Measurements from ENCODE around the gene ARSJ.
"Not testable (repeated sequence)": the region's sequence is repeated elsewhere in the genome, so short reads cannot be mapped to it uniquely, and the experiment has no call there.

The ARSJ gene

DNA sequence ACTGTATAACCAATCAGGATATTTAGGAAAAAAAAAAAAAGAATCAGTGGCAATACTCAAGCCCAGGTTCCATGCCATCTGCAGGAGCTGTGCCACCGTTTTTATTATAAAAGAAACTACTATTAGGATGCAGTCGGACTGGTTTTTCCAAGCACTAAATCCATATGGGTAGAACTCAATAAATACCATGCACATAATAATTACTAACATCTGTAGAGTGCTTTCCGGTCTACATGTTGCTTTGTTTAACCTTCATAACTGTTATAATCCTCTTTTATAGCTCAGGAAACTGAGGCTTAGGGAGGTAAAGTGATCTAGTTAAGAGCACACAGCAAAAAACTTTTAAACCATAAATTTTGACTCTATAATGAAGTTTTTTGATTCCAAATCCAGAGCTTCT lies 24.0 kb downstream of the ARSJ start:
- no peak for DNase-seq

DNA sequence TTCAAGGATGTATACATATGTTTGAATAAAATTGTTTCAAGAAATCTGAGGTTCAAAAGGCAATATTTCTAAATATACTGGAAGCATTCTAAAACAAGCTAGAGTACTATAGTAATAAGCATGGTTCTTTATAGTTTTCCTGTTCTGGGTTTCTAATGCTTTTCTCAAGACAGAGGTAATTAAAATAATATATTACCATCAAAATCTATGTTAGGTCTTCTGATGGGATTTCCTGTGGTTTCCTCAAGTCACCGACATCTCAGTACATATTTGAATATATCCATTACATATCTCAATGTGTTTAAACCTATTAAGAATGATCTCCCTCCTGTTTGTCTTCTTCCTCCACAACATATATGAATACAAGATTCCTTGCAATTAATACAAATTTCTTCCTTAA lies 25.6 kb downstream of the ARSJ start:
- no peak for DNase-seq

DNA sequence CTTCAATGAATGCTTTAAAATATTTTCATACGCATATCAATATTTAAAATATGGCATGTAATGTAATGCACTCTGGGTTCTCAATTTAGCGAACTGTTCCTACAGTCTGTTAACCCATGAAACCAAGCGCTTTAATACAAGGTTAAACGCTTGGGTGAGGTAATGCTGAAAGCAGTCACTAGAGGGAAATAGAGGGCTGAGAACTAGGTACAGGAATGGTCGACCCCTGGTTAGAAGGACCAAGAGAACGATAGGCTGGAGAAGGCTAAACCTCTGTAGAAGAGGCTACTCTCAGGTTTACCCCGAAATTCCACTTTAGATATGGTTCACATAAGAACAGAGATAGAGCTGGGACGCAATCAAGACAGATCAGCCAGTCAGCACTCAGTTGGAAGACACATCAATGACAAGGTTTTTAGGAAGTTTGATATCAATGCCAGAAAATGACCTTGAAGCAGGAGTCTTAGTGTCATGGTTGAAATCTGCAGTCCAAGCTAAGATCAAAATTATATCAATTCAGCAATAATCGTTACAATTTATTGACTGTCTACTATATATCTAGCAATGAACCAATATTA lies 26.9 kb downstream of the ARSJ start:
- no peak for DNase-seq

DNA sequence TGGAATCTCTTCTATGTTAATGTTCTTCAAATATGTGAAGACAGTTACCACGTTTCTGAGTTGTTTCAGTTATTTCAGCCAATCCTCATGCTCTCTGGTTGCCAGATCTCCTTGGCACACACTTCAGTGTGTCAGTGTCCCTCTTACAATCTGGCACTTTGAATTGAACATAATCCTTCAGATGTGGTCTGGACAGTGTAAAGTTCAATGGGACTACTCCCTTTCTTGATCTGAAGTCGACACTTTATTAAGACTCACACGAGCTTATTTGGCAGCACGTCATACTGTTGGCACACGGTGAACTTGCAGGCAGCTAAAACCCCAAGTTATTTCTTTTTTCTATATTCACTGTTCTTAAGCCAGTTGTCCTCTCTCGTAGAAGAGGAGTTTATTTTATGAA lies 28.2 kb downstream of the ARSJ start:
- DNase-seq = no peak

DNA sequence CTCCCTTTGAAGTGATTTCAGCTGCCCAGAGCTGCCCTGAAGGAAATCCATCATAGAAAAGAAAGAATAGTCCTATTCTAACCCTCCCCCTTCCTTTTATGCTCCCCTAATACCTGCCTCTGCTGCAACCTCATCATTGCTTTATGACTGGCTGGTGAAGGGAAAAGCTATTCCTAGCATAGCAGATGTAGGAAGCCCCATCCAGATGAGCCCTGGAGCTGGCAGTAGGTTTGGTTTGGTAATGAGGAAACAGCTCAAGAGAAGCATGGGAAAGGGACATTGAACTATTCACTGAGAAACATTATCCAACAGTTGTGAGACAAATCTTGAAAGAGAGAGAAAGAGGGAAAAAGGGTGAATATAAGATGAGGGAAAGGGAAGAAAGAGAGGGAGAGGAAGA lies 29.2 kb downstream of the ARSJ start:
- DNase-seq = no peak

DNA sequence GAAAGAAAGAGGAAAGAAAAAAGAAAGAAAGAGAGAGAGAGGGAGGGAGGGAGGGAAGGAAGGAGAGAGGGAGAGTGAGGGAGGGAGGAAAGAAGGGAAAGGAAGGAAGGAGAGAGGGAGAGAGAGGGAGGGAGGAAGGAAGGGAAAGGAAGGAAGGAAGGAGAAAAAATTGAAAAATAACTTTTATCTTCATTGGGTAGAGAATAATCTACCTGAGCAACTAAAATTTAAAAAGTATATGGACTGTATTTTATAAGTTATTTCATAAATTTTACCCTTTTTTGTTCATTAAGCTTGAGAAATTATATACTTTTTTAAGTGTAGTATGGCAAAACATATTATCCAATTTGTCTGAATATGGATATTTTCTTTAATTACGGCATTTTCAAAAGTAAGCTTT lies 32.0 kb downstream of the ARSJ start:
- no peak for DNase-seq

DNA sequence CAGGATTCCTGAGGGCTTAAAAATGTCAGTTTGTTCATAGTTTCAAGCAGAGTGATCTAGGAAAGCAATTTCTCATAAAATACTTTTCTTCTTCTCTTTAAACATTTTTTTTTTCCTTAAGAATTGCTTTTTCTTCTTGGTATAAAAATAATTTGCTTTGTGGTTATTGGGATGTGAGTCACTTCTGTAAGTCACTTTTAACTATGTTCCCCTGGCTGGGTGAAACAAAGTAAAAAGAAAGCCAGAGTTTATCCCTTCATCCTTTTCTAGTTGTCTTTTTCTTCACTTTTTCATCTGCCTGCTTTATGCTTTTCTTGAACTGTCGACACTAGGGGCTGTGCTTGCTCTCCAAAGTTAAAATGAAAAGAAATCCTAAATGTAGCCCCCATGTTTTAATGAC lies 33.5 kb downstream of the ARSJ start:
- DNase-seq = no peak

DNA sequence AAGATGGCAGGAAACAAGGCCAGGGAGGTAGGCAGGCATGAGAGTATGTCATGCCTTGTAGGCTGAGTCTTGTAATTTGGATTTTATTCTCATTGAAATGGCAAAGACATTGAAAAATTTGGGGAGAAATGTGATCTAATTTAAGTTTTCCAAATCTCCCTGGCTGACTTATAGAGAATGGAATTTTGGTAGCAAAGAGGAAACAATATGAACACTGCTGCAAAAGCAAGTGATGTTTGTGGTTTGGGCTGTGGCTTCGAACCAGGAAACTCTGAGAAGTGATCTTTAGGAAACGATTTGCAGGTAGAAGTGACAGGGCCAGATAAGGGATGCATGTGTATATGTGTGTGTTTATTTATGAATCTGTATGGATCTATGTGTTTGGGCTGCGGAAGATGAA lies 35.6 kb downstream of the ARSJ start:
- no peak for DNase-seq

DNA sequence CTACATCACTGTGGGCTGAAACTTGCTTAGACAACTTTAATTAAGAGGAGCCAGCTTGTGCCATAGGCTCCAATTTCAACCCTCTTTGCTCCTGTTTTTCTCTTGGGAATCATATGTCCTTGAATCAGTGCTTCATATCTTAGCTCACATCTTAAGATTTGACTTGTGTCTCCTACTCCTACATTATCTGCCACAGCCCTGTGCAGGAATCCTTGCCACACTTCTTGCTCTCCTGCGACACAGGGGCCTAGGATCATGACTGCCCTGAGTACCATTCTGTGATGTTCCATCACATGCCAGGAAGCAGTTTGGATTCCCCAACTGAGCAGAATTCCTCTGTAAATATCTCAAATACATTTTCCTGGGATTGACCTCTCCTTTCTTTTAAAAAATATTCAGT lies 36.4 kb downstream of the ARSJ start:
- DNase-seq = no peak

DNA sequence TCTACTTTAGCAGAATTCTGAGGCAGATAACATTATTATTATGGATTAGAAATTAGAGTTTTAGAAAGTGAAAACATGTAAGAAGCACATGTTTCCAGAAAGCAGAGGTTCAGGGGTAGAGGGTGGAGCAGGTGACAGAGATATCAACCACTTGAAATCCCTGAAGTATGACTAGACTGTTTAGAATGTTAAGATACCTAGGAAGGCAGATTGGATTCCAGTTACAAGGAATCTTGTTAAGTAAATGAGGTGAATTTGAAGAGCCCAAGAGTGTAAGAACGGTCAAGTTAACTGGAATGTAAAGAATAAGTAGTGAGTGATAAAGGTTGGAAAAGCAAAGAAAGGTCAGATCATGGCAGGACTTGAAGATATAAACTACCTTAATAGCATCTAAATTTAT lies 37.6 kb downstream of the ARSJ start:
- DNase-seq = no peak

DNA sequence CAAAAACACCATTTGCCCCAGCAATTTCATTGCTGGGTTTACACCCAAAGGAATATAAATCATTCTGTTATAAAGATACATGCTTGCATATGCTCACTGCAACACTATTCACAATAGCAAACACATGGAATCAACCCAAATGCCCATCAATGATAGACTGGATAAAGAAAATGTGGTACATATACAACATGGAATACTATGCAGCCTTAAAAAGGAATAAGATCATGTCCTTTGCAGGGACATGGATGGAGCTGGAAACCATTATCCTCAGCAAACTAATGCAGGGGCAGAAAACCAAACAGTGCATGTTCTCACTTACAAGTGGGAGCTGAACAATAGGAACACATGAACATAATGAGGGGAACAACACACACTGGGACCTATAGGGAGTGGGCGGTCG lies 39.3 kb downstream of the ARSJ start:
- DNase-seq = not testable (repeated sequence)

DNA sequence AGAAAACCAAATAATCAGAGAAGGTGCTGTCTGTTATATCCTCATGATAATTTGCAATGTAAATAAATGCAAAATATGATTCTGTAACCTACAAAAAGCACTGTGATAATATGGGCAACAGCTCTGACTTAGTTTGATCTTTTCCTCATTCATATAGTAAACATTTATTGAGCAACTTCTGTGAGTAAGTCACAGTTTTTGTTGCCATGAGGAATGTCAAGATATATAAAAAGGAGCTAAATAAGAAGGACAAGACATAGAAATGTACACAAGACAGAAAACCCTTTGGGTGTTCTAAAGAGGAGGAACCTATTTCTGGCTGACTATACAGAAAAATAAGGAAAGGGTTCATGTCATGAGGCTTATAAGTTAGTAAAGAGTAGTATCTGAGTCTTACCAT lies 44.3 kb downstream of the ARSJ start:
- DNase-seq = no peak

DNA sequence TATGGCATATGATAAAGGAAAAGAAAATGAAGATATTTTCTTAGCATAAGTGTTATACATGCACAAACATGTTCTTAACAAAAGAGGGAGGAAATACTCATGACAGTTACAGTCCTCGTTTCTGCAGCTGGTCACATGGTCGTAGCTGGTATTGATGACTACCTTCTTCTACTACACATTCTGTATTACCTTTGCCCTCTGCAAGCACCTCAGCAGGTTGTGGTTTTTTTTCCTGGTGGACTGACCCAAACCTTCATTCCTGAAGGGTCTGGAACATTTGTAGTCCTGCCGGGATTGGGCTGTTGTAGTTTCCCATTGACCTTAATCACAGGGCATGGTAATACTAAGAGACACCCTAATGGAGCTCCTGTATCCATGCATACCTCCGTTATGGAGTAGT lies 54.7 kb downstream of the ARSJ start:
- DNase-seq = not testable (repeated sequence)

DNA sequence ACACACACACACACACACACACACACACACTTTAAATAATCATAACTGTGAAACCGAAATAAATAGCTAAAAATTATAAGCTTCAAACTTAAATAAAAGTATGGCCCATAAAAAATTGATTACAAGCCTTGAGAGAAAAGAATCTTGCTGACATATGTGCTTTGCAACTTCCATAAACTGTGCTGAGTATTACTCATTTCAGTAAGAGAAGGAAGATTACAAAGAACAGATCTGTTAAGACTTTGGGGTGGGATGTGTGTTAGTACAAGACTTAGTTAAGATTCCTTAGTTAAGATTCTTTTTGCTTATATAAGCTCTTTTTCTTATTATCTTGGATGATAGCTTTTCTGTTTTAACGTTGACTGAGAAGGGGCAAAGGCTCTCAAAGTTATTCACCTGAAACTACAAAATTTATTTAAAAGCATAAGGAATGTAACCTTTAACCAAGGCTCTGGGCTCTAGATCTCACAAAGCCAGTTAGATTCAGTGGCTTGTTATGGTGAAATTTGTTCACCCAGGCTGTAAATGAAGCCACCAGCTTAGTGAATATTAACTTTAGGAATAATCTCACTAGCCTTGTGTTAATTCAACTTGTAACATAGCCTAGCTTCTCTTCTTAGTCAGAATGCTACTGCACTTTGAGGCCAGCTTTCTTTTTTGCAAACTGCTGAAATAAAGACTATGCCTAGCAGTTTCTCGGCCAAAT lies 58.2 kb downstream of the ARSJ start:
- DNase-seq = no peak

DNA sequence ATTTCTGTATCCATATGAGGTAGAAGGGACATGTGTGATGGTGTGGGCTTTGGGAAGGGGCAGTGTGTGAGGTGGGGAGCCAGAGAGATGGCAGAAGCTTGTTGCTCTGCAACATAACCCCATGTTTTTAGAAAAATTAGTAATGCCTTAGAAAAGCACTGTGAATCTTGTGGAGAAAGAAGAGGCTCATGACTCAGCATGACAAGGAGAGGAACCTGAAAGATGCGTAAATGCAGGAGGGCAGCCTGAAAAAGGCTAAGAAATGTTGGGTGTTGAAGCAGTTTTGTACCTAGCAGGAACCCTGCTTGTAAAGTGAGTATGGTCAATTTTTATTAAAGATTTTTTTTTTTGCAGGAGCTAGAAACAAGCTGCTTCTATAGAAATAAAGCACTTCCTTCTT lies 59.8 kb downstream of the ARSJ start:
- DNase-seq = no peak

DNA sequence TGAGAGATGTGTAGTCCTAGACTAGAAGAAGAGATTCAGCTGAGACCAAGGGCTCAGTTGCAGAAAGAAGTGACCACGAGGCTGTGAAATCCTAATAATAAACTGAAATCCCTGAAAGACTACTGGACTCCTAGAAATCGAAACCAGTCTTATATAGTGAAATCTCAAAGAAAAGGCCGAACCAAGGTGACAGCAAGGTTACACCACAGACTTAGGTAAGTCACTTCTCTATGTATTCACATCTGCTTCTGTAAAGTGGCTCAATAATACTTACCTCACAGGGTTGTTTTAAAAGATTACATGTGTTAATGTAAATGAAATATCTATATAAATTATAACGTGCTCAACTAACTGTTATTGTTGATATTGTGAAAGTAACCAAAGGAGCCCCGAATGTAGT lies 60.3 kb downstream of the ARSJ start:
- no peak for DNase-seq

DNA sequence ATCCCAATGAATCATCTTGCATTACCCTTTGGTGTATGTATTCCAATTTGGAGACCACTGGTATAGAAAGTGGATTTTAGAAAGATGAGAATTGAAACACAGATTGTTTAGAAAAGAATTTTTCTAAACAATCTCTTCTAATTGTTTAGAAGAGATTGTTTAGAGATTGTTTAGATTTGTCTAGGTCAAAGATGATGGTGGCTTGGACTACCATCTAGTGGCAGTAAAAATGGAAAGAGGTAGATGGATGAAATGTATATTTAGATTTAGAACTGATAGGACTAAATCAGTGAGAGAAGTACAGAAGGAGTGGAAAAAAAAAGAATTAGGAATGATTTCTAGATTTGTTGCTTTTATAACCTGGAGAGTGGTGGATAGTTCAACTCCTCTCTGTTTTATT lies 70.6 kb downstream of the ARSJ start:
- no peak for DNase-seq

DNA sequence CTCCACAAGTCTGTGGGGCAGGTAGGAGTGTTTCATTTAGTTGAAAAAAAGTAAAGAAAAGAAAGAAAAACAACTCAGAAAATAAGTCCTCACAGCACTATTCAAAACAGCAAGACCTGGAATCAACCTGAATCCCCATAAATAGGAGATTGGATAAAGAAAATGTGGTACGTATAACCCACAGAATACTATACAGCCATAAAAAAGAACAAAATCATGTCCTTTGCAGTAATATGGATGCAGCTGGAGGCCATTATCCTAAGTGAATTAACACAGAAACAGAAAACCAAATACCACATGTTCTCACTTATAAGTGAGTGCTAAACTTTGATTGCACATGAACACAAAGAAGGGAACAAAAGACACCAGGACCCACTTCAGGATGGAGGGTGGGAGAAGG lies 71.9 kb downstream of the ARSJ start:
- DNase-seq = no peak

DNA sequence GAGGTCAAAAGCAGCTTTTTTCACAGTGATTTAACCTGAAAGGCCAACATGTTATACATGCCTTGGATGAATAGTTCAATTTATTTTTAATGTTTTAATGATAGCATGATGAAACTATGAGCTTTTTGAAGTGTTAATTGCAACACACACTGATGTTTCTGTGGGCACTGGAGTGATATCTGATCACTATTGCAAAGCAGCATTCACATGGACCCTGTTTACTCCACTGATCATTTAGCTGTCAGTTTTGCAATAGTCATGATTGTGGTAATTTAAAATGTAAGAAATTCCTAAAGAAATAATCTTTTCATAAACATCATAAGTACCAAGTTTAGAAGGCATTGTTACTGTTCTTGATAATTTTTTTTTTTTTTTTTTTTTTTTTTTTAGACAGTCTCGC lies 74.1 kb downstream of the ARSJ start:
- no peak for DNase-seq

DNA sequence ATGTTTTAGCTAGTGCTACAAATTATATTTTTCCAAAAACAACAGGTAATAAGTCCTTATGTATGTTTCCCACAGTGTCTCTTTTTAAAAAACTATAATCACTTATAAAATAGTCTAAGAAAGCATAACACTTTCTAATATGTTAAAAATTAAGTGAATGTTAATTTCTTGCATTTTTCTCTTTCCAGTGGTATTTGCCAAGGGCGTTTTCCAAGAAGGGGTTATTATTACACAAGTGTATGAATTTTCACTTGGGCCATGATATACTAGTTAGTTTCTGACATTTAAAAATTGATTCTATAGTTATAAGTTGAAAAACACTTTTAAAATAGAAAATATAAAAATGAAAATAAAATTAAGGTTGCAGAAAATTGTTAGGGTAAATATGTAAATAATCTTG lies 74.6 kb downstream of the ARSJ start:
- no peak for DNase-seq

DNA sequence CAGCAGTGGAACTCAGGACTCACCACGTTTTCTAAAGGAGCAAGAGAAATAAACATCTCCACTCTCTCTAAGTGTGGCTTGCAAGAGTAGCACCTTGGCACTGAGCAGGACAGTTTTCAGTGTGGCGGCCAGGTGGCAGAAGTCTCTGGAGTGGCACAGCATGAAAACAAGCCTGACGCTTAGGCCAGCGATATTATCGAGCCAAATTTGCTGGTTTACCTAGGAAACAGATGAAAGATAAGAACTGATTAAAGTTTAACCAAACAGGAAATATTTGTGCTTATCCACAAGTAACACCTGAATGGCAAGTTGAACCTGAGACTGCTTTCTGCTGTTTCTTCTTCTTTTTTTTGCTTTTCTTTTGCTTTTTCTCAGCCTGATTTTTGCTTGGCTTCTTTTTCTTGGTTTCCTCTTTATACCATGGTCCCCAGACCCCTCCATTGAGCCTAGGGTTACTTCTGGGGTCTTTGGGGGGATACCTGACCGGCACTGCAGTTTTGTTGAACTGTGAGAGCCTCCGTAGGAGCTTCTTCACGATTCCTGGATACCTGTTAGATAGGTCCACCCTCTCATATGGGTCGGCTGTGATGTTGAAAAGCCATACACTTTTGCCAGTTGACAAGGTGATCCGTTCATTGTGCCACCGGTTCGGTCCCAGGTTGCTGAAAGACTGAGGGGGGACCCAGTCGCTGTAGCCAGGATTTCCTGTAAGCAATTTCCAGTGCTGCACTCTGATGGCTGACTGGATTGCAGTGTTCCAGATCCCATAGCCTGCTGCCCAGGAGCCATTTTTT lies 77.3 kb downstream of the ARSJ start:
- no peak for DNase-seq

DNA sequence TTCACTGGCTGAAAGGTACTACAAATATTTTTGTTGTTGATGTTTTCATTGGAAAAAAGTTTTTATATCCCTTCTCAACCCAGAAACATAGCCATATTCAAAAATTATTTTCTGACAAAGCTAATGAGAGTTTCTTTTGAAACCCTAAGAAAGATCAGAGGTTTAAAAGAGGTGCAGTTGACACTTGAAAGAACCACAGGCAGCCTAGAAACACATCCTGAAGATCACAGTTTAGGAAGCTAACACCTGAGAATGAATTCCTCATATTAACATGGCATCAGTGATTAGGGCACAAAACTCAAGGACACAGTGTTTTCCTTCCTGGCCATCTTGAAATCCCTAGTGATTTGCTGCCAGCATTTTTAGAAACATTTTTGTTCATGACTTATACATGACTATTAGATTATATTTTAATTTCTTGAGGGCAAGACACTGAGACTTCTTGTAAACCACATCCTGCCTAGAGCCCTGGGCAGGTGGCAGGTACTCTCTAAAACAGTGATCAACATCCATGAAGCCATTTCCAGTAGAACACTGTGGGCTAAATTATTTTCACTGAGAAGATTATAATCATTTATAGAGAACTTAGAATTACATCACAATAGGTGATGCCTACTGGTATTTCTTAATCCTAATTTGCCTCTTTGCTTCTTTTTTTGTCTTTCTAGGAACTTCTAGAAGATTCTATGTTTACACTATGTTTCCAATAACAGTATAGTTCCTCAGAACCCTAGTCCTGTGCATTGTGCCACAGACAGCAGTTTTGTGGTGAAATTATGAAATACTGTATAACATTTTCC lies 80.0 kb downstream of the ARSJ start:
- no peak for DNase-seq

DNA sequence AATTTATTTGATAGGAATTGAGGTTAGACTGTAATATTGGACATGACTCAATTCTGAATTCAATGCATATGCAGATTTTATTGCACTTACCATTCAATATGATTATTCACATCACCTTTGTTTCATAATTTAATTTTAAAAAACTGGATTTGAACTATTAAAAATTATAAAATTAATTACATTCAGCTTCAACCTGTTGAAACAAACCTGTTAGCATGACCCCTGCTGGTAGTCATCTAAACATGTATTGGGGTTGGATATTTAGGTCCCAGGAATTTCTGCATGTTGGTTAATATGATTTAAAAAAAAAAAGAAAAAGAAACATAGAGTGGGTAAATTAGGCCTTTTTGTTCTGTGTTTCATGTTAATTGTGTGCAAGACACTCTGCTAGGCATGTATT lies 85.9 kb downstream of the ARSJ start:
- no peak for DNase-seq

DNA sequence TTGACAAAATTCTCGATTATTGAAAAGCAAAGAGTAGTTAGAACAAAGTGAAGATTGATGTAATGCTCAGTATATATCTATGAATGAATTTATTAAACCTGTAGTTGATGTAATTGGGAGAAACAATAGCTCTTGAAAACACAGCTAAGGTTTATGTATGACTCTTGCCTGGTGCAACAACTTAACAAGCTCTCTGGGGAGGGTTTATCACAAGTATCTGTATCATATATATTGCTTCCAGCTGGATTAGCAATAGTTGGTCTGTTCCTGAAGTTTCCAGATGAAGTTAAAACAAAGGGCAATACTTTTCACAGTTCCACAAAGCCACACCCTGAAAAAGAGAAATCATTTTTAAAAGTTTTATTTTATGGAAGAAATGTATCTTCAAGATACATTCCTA lies 91.4 kb downstream of the ARSJ start:
- DNase-seq = no peak

Measured in activated gamma-delta T cell (primary cell).